IPS-NIHi7 (cell line): ENCODE data around the gene GRK5.
A peak's percentile ranks its signal among the peaks of the same experiment; 100 is the strongest.

ENCODE experiments used
- DNase-seq: peaks from one replicate; pipeline ENCODE4 v3.0.0; 2012; ENCODE audit warnings: mixed read lengths; ENCODE audit errors: extremely low spot score

GRK5 gene

DNA sequence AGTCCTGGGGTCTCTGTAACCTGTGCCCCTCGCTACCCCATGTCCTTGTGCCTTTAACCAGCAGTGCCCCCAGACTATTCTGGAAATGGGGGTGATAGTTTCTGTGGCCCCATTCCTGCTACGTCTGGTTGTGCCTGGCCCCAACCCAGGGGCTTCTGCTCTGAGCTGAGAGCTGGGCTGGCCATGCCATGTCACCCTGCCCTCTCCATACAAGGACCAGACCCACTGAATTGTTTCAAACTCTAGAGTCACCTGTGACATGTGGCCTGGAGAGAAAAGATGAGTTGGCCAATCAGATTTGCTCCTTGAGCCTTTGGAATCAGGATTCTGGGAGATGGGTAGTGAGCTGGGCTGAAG, 108.6 kb downstream of the GRK5 start:
- DNase-seq: no peak

DNA sequence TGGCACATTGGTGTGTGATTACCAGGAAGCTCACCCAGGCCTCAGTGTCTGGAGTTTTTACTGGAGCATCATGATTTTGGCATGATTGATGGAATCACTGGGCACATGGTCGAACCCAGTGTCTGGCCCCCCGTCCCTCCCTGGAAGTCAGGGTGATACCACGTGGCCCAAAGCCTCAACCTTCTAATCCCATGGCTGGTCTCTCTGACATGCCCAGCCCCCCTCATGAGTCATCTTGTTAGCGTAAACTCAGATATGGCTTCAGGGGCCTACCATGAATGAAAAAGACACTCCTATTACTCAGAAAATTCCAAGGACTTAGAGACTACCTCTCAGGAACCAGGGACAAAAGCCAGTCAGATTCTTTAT, 109.3 kb downstream of the GRK5 start:
- DNase-seq: peak; percentile 63

DNA sequence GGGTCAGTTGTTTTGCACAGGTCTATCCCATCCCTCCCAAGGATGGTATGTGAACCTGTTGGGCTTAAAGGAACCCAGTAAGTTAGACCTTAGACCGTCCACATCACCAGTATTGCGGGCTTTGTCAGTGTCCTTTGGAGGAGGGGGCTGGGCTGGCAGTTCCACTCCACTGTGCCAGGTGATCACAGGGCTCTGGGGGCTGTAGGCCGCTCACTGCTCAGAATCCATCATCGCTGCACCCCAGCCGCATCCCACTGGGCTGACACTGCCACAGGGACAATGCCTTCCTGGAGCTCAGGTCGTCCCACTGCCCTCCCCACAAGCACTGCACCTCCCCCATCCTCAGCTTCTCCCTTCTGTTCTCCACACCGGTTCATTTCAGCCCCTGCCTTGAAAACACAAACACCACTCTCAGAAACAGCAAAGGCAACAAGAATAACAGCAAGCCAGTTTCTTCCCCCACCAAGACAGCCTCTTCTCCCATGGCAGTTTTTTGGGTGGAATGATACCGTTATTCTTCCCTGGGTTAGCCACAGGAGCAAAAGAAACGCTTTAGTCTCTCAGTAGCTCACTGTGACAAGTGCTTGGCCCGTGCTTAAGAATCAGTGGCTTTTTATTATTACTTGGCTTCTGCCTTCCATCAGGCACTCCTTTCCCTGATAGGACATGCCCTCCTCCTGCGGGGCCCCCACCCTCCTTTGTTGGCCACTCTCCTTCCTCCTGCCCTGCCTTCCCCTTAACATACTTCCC, 111.2 kb downstream of the GRK5 start:
- DNase-seq: no peak

DNA sequence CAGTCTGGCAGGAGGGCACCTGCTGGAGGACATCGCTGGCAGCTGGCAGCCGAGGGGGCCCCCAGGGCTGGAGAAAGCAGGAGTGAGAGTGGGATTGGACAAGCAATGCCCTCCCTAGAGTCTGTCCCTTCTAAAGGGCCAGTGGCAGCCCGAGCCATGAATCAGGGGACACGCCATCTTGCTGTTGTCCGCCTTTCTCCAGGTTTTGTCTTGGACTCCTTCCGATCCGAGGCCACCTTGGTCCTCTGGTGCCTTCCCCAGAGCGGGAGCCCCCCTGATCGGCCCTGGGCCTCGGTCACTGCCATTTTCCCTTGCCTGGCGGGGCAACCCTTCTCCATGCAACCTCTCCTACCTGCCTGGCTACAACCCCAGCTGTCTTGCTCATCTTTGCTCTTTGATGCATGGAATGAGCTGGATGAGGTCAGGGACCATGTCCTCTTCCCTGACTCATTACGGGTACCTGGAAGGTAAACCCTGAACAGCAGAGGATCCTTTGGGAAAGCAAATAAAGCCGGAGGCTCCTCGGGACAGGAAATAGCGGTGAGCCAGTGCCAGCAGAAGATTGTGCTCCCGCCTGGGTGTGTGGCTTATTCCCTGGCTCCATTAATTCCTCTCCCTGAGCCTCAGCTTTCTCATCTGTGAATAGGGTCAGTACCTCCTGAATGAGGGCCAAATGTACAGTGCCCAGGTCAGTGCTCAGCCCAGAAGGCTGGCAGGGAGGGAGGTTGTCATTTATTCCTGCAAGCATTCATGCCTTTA, 112.0 kb downstream of the GRK5 start:
- no peak for DNase-seq

DNA sequence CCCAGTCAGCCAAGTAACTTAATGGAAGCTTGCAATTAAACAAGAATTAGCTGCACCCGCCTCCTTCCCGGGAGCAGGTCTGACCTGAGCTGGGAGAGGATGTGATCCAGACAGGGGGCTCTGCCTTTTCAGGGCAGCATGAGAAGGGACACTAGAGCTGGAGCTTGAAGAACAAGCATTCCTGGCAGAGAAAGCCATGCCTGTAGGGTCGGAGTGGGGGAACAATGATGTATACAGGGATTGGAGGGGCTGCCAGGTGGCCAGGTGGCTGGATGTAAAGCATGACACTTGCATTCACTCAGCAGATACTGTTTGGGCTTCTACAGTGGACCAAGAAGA, 112.5 kb downstream of the GRK5 start:
- DNase-seq: no peak

DNA sequence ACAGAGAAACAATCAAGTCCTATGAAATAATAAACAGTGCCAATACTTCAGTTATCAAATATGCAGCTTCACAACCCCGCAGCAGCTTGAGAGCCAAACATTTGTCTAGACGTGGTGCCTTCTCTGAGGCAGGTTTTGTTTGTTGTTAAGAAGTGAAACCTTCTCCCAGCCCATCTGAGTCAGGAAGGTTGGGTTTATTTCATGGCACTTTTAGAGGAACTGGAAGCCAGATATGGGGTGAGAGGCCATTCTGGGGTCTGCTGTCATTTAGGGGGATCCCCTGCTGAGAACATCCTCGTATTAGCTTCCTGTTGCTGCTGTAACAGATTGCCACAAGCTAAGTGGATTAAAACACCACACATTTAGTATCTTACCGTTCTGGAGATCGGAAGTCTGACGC, 113.6 kb downstream of the GRK5 start:
- DNase-seq: no peak

DNA sequence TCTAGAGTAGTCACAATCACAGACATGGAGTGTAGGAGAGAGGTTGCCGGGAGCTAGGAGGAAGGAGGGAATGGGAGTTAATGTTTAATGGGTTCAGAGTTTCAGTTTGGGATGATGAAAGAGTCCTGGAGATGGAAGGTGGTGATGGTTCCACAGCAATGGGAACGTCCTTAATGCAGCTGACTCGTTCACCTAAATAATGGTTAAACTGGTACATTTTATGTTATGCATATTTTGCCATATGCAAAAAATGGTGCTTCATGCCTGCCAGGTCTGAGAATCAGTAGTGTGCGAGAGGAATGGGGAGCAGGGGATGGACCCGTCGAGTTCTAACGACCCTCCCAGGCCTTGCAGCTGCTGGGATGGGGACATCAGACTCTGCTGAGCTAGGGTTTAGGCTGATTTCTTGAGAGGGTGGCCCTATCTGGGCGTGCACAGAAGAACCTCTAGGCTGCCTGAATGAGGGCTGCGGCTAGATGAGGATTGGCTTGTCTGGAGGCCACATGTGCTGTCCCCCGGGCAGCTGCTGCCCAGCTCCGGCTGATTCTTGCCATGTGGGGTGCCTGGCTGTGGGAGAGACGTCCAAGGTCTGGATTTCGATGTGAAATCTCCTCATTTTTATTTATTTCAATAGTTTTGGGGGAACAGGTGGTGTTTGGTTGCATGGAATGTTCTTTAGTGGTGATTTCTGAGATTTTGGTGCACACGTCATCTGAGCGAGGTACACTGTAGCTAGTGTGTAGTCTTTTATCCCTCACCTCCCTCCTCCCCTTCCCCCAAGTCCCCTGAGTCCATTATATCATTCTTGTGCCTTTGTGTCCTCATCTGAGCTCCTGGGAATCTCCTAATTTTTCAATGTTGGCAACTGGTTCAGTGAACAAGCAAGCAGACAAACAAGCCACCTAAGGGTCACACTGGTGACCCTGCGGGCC, 116.0 kb downstream of the GRK5 start:
- no peak for DNase-seq

DNA sequence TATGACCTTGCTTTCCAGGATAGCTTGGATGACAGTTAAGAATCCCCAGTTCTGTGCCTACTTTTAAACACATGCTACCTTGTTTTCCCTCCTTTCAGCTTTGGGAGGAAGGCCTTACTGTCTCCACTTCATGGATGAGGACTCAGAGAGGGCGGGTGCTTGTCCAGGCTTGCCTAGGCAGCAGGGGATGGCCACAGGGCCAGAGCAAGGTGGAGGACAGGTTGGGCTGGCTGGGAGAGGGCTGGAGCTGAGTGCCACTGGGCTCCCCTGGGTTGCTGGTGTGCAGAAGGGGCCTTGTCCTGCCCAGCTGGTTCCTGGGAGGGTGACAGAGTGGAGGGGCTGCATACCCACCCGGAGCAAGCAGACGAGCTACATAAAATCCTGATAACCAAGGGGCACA, 117.8 kb downstream of the GRK5 start:
- no peak for DNase-seq

DNA sequence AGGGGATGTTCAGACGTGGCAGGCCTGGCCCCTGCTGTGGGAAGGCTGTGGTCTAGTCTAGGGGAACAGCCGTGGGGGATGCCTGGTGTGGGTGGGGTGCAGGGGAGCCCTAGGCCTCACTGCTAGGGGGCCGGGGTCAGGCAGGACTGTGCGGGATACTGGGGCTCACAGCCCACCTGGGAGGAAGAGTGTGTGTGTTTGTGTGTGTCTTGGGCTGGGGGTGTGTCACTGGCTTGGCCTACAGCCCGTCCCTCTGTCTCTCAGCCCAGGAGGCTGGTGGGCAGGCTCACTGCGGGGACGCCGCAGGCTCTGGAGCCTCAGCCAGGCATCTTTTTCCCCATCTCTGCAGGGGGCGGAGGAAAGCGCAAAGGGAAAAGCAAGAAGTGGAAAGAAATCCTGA, 118.8 kb downstream of the GRK5 start:
- DNase-seq: no peak

DNA sequence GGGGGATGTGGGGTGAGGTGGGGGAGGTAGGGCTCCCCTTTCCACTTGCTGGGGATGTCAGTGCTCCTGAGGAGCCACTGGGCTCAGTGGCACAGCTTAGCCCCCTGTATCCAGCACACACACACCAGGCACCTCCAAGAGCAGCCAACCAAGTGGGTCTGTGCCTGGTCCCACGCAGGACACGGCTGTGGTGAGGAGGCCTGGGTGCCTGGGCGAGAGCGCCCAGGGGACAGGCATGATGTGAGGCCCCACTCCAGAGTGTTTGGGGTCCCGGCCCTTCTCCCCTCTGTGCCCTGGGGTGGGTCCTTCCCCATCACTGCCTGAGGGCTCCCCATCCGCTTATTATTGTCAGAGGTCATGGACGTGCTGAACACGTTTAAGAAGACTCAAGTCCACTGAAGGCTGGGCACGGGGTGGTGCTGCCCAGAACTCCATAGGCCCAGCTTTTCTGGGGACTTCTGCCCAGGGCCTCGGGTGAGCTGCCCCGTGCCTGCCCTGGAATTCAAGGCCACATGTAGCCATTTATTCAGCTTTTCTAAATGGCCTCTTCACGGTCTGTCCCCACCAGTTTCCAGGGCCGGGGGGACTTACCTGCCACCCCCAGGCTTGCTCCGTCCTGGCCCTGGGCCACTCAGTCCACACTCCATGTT, 119.8 kb downstream of the GRK5 start:
- no peak for DNase-seq

DNA sequence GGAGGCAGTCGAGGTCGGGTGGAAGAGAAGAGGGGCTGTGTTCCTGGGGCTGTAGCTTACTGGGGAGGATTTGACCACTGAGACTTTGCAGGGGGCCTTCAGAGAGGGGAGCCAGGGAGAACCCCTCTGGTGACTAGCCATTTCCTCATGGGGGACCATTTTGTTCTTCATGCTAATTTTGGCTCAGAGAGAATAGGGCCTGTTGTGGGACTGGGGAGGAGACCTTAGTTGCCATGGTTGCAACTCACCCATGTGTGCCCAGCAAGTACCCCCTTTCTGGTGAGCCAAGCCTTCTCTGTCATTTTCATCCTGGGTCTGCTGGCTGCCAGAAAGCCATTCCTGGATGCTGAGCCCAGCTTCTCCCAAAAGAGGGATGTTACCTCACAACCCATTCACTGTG, 120.9 kb downstream of the GRK5 start:
- no peak for DNase-seq

DNA sequence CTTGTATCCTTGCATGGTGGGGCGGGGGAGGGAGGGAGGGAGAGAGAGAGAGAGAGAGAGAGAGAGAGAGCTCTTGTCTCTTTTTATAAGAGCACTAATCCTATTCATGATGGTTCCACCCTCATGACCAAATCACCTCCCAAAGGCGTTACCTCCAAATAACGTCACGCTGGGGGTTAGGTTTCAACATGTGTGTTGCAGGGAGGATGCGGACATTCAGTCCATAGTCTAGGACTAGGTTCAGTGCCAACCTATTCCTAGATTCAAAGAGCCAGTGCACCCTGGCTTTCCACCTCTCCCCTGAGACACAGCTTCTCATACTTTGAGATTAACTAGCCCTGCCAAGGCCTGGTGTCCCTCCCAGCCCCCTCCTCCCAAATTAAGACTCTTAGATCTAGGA, 123.0 kb downstream of the GRK5 start:
- DNase-seq: no peak

DNA sequence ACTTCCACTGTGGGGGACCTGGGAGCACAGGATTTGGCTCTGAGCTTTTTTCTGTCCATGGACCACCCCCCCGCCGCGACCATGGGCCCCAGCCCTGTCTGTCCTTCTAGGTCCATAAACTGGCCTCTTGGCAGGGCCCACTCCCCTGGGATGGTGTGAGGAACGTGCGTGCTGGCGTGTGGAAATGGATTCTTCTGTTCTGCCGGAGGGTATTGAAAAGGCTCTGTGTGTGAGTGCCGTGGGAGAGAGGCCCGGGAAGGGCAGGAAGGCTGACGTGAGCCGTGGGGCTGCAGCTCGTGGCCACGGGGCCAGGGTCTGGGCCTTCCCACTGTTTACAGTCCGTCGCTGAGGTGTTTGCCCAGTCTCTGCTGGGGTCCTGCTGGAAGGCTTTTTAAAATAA, 123.7 kb downstream of the GRK5 start:
- DNase-seq: no peak

DNA sequence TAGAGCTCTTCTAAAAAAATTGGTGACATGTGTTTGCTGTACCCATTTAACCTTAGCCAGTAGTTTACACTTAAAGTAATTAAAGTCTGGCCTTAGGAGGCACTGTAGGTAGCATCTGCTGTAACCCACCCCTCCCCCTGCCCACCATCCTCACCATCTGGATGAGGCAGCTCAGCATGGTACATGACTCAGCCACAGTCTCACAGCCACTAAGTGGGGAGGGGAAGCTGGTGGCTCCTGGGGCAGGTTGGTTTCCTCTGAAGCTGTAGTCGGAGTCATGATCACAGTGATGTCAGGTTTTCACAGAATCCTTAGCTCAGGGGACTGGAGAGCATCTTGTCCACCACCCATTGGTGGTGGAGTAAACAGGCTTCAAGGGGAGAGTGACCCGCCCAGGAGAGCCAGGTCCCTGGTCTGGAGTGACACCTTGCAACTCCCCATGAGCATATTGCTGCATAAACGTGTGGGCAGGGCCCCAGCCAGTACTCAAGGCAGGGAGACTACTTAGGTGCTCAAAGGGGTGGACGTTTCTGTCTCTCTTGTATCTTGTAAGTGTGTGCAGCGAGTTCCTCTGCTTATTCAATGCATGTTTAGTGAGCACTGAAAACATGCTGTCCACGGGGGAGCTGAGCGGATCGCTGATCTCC, 125.9 kb downstream of the GRK5 start:
- DNase-seq: no peak

DNA sequence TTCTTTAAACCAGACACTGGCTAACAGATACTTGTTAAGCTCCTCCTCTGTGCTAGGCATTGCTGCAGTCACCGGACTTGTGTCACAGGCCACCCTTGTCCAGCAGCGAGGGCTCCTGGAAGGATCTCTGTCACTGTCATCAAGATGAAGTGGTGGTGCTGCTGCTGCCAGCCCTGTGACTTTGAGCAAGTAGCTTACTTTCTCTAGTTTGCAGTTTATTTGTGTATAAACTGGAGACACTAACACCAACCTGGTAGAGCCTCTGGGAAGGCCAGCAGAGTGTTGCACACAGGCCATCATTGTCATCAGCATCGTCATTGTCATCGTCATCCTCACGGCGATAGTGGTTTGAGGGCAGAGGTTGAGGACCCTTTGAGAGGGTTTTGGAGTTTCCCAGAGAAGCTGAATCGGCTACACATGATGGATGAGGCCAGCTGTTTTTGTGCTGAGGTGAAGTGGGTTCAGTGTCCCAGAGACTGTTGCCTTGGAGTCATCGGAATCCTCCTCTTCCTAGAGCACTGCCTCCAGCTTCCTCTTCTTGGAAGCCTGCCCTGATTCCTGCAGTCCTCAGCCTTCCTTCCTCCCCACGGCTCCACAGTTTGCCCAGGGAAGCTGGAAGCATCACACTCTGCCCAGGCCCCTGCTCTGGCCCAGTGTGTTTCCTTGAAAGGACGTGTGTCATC, 128.4 kb downstream of the GRK5 start:
- DNase-seq: no peak

DNA sequence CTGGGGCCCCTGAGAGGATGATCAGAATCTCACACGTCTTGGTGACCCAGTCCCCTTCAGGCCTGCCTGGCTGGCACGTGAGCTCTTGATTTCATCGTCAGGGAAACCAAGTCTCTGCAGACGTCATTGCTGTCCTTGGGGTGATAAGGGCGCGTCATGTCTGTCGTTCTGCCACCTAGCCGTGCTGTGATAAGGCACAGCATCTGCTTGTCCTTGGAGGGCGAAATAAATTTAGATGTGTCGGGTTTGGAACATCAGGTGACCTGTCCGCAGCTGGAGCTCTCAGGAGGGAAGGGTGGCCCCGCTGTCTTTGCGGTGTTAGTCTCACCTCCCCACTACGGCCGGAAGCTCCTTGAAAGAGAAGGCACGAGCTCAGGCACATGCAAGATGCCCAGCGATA, 129.2 kb downstream of the GRK5 start:
- DNase-seq: no peak

DNA sequence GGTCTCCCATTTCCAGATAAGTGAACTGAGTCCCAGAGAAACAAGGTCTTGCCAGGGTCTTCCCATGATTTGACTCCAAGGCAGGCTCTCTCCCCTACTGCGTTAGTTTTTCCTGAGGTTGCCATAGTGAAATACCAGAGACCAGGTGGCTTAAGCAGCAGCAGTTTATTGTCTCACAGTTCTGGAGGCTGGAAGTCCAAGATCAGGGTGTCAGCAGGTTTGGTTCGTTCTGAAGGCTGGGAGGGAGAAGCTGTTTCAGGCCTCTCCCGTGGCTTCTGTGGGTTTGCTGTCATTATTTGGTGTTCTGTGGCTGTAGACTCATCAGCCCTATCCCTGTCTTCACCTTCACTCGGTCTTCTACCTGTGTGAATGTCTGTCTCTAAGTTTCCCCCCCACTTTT, 129.9 kb downstream of the GRK5 start:
- no peak for DNase-seq

DNA sequence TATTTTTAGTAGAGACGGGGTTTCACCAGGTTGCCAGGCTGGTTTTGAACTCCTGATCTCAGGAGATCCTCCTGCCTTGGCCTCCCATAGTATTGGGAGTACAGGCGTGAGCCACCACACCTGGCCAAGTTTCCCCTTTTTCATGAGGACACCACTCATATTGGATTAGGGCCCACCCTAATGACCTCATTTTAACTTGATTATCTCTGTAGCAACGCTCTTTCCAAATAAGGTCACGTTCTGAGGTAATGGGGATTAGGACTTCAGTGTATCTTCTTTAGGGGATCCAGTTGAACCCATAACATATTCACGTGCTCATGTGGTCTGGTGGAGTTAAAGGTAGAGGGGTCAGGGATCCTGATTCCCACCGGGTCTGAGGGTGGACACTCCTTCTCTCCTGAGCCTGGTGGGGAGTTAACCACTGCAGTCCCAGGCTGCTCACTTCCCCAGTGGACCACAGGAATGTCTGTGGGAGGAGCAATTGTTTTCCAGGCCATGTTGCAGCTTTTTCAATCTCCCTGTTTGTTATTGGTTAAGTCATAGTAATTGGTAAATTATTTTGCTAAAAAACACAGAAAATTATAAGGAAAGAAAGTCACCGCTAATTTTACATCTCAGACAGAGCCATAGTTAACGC, 130.5 kb downstream of the GRK5 start:
- DNase-seq: no peak

DNA sequence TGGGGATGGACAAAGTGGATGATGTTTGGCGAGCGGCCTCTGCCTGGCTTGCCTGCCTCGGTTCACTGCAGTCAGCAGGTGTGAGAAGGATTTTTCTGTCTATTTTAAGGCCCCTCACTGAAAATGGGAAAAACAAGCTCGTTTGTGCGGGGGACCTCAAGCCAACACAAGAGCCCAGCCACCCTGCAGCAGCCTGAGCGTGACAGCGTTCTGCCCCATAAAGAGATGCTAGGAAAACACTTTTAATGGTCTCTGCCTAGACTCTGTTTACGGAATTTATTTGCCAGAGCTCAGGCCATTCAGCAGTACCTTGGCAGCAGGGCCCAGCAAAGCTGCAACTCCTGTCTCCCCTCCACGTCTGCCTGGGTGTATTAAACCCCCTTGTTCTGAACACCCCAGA, 131.7 kb downstream of the GRK5 start:
- no peak for DNase-seq

DNA sequence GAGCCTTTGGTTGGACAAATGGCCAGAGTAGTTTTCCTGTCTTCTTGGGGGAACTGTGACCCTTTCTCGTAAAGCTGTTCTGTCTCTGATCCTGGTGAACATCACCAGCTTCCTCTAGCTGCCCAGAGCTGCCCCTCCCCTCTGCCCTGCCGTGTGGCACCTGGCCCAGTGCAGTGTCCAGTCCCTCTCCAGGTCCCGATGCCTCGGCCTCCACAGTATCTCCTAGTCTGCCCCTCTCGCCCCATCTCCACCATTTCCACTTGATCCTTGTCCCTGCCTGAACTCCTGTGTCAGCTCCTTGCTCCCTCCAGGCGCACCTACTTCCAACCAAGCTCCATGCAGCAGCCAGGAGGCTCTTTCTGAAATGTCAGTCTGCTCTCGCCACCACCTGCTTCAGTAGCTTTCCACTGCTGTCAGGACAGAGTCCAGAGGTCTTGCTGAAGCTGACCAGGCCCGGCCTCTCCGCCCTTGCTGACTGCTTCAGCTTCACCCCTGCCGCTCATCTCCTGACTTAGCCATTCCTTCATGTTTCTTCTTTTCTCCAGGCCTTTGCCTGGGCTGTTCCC, 133.6 kb downstream of the GRK5 start:
- no peak for DNase-seq
